ENCODE measurements around the gene ITPA.

DNA sequence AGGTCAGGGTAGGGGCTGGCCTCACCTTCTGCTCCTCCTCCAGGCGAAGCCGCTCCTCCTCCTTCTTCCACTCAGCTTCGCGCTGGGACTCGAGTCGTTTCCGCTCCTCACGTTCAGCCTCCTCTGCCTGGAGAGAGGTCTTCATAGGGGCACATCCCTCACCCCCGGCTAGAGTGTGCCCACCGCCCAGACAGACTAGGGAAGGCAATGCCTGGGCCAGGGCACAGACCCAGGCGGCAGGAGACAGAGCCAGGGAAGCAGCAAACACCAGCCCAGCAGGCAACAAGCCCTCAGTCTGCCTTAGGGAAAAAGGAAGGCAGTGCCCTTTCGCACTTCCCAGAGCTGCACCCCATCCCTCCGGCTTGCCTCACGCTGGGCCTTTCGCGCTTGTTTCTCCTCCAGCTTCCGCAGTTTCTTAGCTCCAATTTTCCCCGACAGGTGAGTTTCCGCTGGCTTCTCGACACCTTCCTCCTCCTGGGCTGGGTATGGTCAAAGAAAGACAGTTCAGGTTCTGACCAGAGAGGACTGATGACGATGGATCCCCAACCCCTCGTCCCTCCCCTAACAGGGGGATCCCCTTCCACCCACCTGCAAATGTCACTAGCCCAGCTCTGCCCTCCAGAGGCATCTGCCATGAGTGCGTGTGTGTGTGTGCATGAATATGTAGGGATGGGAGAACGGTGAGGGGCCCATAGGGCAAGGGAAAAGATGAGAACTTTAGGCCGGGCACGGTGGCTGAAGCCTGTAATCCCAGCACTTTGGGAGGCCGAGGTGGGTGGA, 9.1 kb upstream of the ITPA start:
- TF ChIP-seq RFXAP (CRISPR knock-in tag; IDR thresholded peaks at IDR 0.05; ENCODE audit: borderline replicate concordance) (no peak), NR2F6 (IDR thresholded peaks at IDR 0.05) (no peak), NR2F6 (CRISPR knock-in tag; IDR thresholded peaks at IDR 0.05) (no peak)
- TF ChIP-seq, protein P1, sequence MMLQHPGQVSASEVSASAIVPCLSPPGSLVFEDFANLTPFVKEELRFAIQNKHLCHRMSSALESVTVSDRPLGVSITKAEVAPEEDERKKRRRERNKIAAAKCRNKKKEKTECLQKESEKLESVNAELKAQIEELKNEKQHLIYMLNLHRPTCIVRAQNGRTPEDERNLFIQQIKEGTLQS (CRISPR knock-in tag; IDR thresholded peaks at IDR 0.05), result no peak

Measured in HepG2 (cell line).